HepG2 (cell line): ENCODE data around the gene NME9. TPM values are rescaled to one million over a fixed set of nuclear protein-coding genes. Genes with fewer than 3 reads are reported as not detected.
"Not testable (repeated sequence)": the region's sequence is repeated elsewhere in the genome, so short reads cannot be mapped to it uniquely, and the experiment has no call there.

ENCODE experiments used
- ATAC-seq: fragments of 200-7000 bp; cut with Tn5 transposase; 3 replicates; pipeline ENCODE4 v1.9.1; 2020; ENCODE audit warnings: mild to moderate bottlenecking, moderate library complexity
- BruUV-seq: library from RNA; stranded (reverse); fragments of 400-500 nt; replicated peaks from 2 replicates; lab custom pipeline; 2021; lab: Mats Ljungman, UMichigan
- CTCF ChIA-PET: fragments of 300-600 bp; formaldehyde crosslinking; extraction: SDS; loops from one replicate; lab custom pipeline; 2021; ENCODE audit warnings: low total read pairs, inconsistent platforms, low intra/inter-chr PET ratio; lab: Yijun Ruan, JAX
- POLR2A ChIA-PET: fragments of 350-600 bp; sonication (Branson Sonifier 250); formaldehyde crosslinking; loops from one replicate; lab custom pipeline; 2020; ENCODE audit warnings: antibody characterized with exemption, inconsistent platforms; lab: Yijun Ruan, JAX
- DNase-seq: peaks from one replicate; pipeline ENCODE4 v3.0.0-alpha.2; 2015; ENCODE audit warnings: low spot score
- FAIRE-seq: peaks from 3 replicates; lab custom pipeline; 2011; peaks lifted over from hg19 to GRCh38; lab: Jason Lieb, UNC
- H2AFZ ChIP-seq: one replicate; pipeline ENCODE4 v1.6.1; 2011; ENCODE audit warnings: low read length, inconsistent platforms
- H3K27ac ChIP-seq: fragments of 300-600 bp; 3 replicates; pipeline ENCODE4 v1.8.0; 2011; ENCODE audit warnings: mixed run types, mild to moderate bottlenecking, mixed read lengths, low read length, inconsistent platforms; ENCODE audit not compliant: insufficient read depth; ENCODE audit errors: extremely low read length
- H3K27me3 ChIP-seq, 2 experiments: fragments of 200-600 bp in 1 of 2; 2 replicates in 1 of 2; 3 replicates in 1 of 2; pipeline versions ENCODE4 v1.6.0 to v1.8.0; 2011; ENCODE audit warnings: low read length in 2 of 2, mild to moderate bottlenecking in 2 of 2, moderate library complexity in 2 of 2, inconsistent platforms in 1 of 2; ENCODE audit not compliant: insufficient read depth in 2 of 2, control insufficient read depth in 1 of 2
- H3K36me3 ChIP-seq, 2 experiments: fragments of 200-600 bp in 1 of 2; replicated peaks in 1 of 2; 2 replicates in 1 of 2; 3 replicates in 1 of 2; pipeline versions ENCODE4 v1.5.1 to v1.8.0; 2011; ENCODE audit warnings: low read length in 2 of 2, inconsistent platforms in 1 of 2; ENCODE audit not compliant: insufficient read depth in 2 of 2, control insufficient read depth in 1 of 2
- H3K4me1 ChIP-seq: 2 replicates; pipeline ENCODE4 v1.5.1; 2012; ENCODE audit warnings: low read length, inconsistent platforms; ENCODE audit not compliant: insufficient read depth
- H3K4me2 ChIP-seq: 2 replicates; pipeline ENCODE4 v1.6.0; 2011; ENCODE audit warnings: low read depth, low read length, inconsistent platforms
- H3K4me3 ChIP-seq, 3 experiments: fragments of 200-600 bp in 1 of 3; sonication (generic), shearing (Covaris generic) in 1 of 3; replicated peaks in 1 of 3; 2 replicates each; pipeline ENCODE4 v1.5.1; 2011 to 2016; ENCODE audit warnings: low read length in 3 of 3, inconsistent platforms in 2 of 3, low read depth in 2 of 3, mild to moderate bottlenecking in 2 of 3, control low read depth in 1 of 3, mixed read lengths in 1 of 3; ENCODE audit not compliant: insufficient read depth in 1 of 3
- H3K79me2 ChIP-seq: one replicate; pipeline ENCODE4 v1.6.1; 2011; ENCODE audit warnings: low read length, inconsistent platforms; ENCODE audit not compliant: insufficient read depth
- H3K9ac ChIP-seq: 2 replicates; pipeline ENCODE4 v1.6.0; 2011; ENCODE audit warnings: mild to moderate bottlenecking, low read depth, low read length, inconsistent platforms; ENCODE audit not compliant: insufficient read depth
- H3K9me3 ChIP-seq: 2 replicates; pipeline ENCODE4 v1.5.1; 2012; ENCODE audit warnings: mild to moderate bottlenecking, low read length
- H4K20me1 ChIP-seq: 2 replicates; pipeline ENCODE4 v1.6.0; 2011; ENCODE audit warnings: inconsistent platforms, mild to moderate bottlenecking, low read length, moderate library complexity; ENCODE audit not compliant: insufficient read depth
- EHMT2 ChIP-seq: fragments of 200-600 bp; sonication (generic); IDR thresholded peaks from 2 replicates; pipeline ENCODE4 v1.7.0; 2017; ENCODE audit warnings: antibody characterized with exemption, low read depth, low read length, borderline replicate concordance
- FOXJ3 ChIP-seq: sonication (generic); formaldehyde crosslinking; IDR thresholded peaks from 2 replicates; pipeline ENCODE4 v1.4.0; 2020; ENCODE audit warnings: missing genetic modification reagents, mild to moderate bottlenecking, borderline replicate concordance
- GPN1 ChIP-seq: sonication (generic); formaldehyde crosslinking; IDR thresholded peaks from 2 replicates; pipeline ENCODE4 v1.5.1; 2020; ENCODE audit warnings: missing genetic modification reagents, borderline replicate concordance
- MBD4 ChIP-seq: IDR thresholded peaks from 2 replicates; pipeline ENCODE4 v1.6.1; 2012; ENCODE audit warnings: low read length, inconsistent platforms, borderline replicate concordance
- NR3C1 ChIP-seq: sonication (generic); formaldehyde crosslinking; IDR thresholded peaks from 2 replicates; pipeline ENCODE4 v1.4.0; 2020; ENCODE audit warnings: missing genetic modification reagents
- ZBTB1 ChIP-seq: sonication (generic); formaldehyde crosslinking; IDR thresholded peaks from 2 replicates; pipeline ENCODE4 v1.4.0; 2020; ENCODE audit warnings: missing genetic modification reagents, borderline replicate concordance
- ZNF280B ChIP-seq: sonication (generic); formaldehyde crosslinking; IDR thresholded peaks from 2 replicates; pipeline ENCODE4 v1.5.0; 2020; ENCODE audit warnings: missing genetic modification reagents, mild to moderate bottlenecking, borderline replicate concordance
- ZNF282 ChIP-seq: fragments of 450-650 bp; IDR thresholded peaks from 2 replicates; pipeline ENCODE4 v1.6.1; 2018; ENCODE audit not compliant: partially characterized antibody
- ZNF773 ChIP-seq: sonication (generic); formaldehyde crosslinking; IDR thresholded peaks from 2 replicates; pipeline ENCODE4 v1.4.0; 2020; ENCODE audit warnings: missing genetic modification reagents, borderline replicate concordance
- ZNF816 ChIP-seq: sonication (generic); formaldehyde crosslinking; IDR thresholded peaks from 2 replicates; pipeline ENCODE4 v1.8.0; 2022; ENCODE audit warnings: missing genetic modification reagents, mild to moderate bottlenecking, borderline replicate concordance
- WGBS: methylation state at CpG from one replicate; pipeline ENCODE4 v1.1.6; 2017; ENCODE audit warnings: low lambda C conversion rate; 5-methylcytosine and 5-hydroxymethylcytosine counted together
- in situ Hi-C: cut with HindIII; loops from 2 replicates; pipeline ENCODE4 v1.10.0; 2017; ENCODE audit warnings: low pct_unique_long_range_greater_than_20kb; ENCODE audit not compliant: extremely low pct_ligation_motif_present
- intact Hi-C: fragments of 100-400 bp; cut with micrococcal nuclease; formaldehyde crosslinking; loops from one replicate; pipeline ENCODE4 v1.10.0; 2022; ENCODE audit not compliant: unreplicated experiment
- polyA plus RNA-seq, 8 experiments: library from polyadenylated mRNA; depleted of rRNA in 3 of 8; stranded (reverse) in 7 of 8; unstranded in 1 of 8; fragments of >200 nt; fragmentation: Illumina TruSeq in 4 of 8; extraction: Trizol in 4 of 8; gene quantifications; 2 replicates each; pipeline versions ENCODE4 v1.2.1 to v1.2.3, GENCODE V29; 2011 to 2016; ENCODE audit warnings: low read depth in 4 of 8, missing spikeins in 1 of 8, mixed read lengths in 1 of 8; ENCODE audit not compliant: insufficient read depth in 1 of 8
- total RNA-seq, 5 experiments: library from RNA; depleted of rRNA; stranded (reverse); fragments of >200 nt; fragmentation: Illumina TruSeq; extraction: Trizol; gene quantifications; 2 replicates each; pipeline ENCODE4 v1.2.3, GENCODE V29; 2016; ENCODE audit warnings: low read depth in 1 of 5
- TF ChIP-seq, protein P1 (sequence below): sonication (generic); formaldehyde crosslinking; IDR thresholded peaks from 2 replicates; pipeline ENCODE4 v1.5.0; 2020; ENCODE audit warnings: mild to moderate bottlenecking, missing genetic modification reagents

NME9 gene
- total and polyA plus RNA-seq, 2 of the 13 experiments (the other 11 are each of a cell fraction or from before 2014, with no cell fraction given), result not detected

GRCh38 chr3:138378331-138378730 lies 48.7 kb upstream of the NME9 start (continued):
- TF ChIP-seq ZNF282 (no peak), FOXJ3 (CRISPR knock-in tag) (no peak), ZNF280B (no peak), EHMT2 (no peak)
- TF ChIP-seq, protein P1, sequence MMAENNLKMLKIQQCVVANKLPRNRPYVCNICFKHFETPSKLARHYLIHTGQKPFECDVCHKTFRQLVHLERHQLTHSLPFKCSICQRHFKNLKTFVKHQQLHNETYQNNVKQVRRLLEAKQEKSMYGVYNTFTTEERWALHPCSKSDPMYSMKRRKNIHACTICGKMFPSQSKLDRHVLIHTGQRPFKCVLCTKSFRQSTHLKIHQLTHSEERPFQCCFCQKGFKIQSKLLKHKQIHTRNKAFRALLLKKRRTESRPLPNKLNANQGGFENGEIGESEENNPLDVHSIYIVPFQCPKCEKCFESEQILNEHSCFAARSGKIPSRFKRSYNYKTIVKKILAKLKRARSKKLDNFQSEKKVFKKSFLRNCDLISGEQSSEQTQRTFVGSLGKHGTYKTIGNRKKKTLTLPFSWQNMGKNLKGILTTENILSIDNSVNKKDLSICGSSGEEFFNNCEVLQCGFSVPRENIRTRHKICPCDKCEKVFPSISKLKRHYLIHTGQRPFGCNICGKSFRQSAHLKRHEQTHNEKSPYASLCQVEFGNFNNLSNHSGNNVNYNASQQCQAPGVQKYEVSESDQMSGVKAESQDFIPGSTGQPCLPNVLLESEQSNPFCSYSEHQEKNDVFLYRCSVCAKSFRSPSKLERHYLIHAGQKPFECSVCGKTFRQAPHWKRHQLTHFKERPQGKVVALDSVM, result no peak

- Histone ChIP-seq H3K36me3 (peaks cover 0 to 1% of the 10 kb centered on the region in 2 experiments; a peak in 1 of 5 replicates), H3K9ac (no peak overlapping the region), H3K9me3 (no peaks in the 10 kb centered on the region), H2AFZ (no peak overlapping the region), H4K20me1 (no peaks in the 10 kb centered on the region), H3K4me2 (no peak overlapping the region), H3K27ac (no peak overlapping the region), H3K79me2 (no peaks in the 10 kb centered on the region), H3K4me1 (peaks cover 18% of the 10 kb centered on the region), H3K27me3 (no peaks in the 10 kb centered on the region), H3K4me3 (no peak overlapping the region)
- no TSS peak for BruUV-seq
- DNase-seq (no peak), FAIRE-seq (no peak), ATAC-seq (no peak)
- POLR2A ChIA-PET, result no interaction called here
- TF ChIP-seq GPN1 (CRISPR knock-in tag), result no peak
- no peak for TF ChIP-seq MBD4
- TF ChIP-seq ZBTB1 (CRISPR knock-in tag), result no peak
- no peak for TF ChIP-seq ZNF773 (CRISPR knock-in tag)
- no peak for TF ChIP-seq ZNF816
- TF ChIP-seq NR3C1 (CRISPR knock-in tag), result no peak
- CTCF ChIA-PET, result no interaction called here
- intact Hi-C loops (no loop called here), in situ Hi-C loops (no loop called here)
- 93% methylated on average over 5 of the region's 5 CpGs for WGBS
Measured at GRCh38 chr3:138377804-138378203, 48.2 kb upstream of the NME9 start.

DNA sequence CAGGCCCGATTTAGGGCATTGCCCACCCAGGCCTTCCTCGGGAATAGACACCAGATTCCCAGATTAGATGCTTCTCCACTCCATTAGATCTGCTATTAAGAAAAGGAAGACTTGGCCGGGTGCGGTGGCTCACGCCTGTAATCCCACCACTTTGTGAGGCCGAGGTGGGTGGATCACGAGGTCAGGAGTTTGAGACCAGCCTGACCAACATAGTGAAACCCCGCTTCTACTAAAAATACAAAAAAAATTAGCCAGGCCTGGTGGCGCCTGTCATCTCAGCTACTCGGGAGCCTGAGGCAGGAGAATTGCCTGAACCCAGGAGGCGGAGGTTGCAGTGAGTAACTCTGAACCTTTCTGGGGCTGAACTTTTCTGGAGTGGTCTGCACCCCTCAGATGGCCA lies 47.6 kb upstream of the NME9 start:
- 96% methylated on average over 6 of the region's 11 CpGs for WGBS
- H3K4me1 ChIP-seq, result peaks cover 12% of the 10 kb centered on the region
- ATAC-seq, H3K27ac ChIP-seq, H3K9me3 ChIP-seq, H3K9ac ChIP-seq, H3K4me2 ChIP-seq, H2AFZ ChIP-seq, H3K36me3 ChIP-seq, H3K27me3 ChIP-seq, CTCF ChIA-PET, H4K20me1 ChIP-seq, intact Hi-C loops, H3K79me2 ChIP-seq, FAIRE-seq, H3K4me3 ChIP-seq, POLR2A ChIA-PET, in situ Hi-C loops, DNase-seq, BruUV-seq: not testable (repeated sequence)
